ENCODE measurements around the gene KRTAP6-3. TPM values are rescaled to one million over a fixed set of nuclear protein-coding genes. Genes with fewer than 3 reads are reported as not detected.

KRTAP6-3 gene
- total RNA-seq, 1 donor from 2014 or later = not detected

- H3K27me3 ChIP-seq (ENCODE audit: control insufficient read depth, insufficient read depth, low read length) = no peaks in the 10 kb centered on the region
- TF ChIP-seq CTCF (IDR thresholded peaks at IDR 0.05; ENCODE audit: insufficient read depth, low read length, severe bottlenecking) = no peak
- no peak for FAIRE-seq
- H3K36me3 ChIP-seq (ENCODE audit: control insufficient read depth, insufficient read depth, low read length) = no peaks in the 10 kb centered on the region
- DNase-seq (ENCODE audit: low read depth) = no peak
- no peak within 1 kb of the TSS for H3K4me3 ChIP-seq (ENCODE audit: low read depth, low read length)
Observed at GRCh38 chr21:30590297-30590696, 1.9 kb upstream of the KRTAP6-3 start, which contains the start of gene KRTAP22-2. Gene KRTAP22-2, minus strand, starts transcription at chr21:30590397.

GRCh38 chr21:30598802-30599201, 6.6 kb downstream of the KRTAP6-3 start, which contains the start of gene KRTAP6-2:
Gene KRTAP6-2, minus strand, starts transcription at chr21:30598902. Its CDS starts 28 bp downstream, at chr21:30598874.
- Histone ChIP-seq H3K36me3 (ENCODE audit: control insufficient read depth, insufficient read depth, low read length) (no peaks in the 10 kb centered on the region), H3K27me3 (ENCODE audit: control insufficient read depth, insufficient read depth, low read length) (no peaks in the 10 kb centered on the region), H3K4me3 (ENCODE audit: low read depth, low read length) (no peak within 1 kb of the TSS)
- TF ChIP-seq CTCF (IDR thresholded peaks at IDR 0.05; ENCODE audit: insufficient read depth, low read length, severe bottlenecking) = no peak
- FAIRE-seq (no peak), DNase-seq (ENCODE audit: low read depth) (no peak)

DNA sequence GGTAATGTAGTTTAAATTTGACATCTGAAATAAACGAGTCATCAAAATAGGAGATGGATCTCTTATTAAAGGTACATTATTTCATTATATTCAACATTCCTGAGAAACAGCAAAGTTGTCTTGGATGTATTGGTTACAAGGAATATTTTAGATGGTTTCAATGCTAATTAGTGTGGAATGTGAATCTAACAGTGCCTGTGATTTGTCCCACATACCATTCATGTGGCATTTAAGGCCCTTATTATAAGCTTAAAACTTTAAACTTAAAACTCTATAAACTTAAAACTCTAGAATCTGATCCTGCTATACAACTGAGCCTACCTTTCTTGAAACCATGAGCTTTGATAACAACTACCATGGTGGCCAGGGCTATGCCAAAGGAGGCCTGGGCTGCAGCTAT, 8.5 kb downstream of the KRTAP6-3 start, which contains the start of gene KRTAP22-1:
Gene KRTAP22-1 (plus strand): TSS at position 301 of the 400 bp plus-strand sequence.
- TF ChIP-seq CTCF (IDR thresholded peaks at IDR 0.05; ENCODE audit: insufficient read depth, low read length, severe bottlenecking) = no peak
- H3K27me3 ChIP-seq (ENCODE audit: control insufficient read depth, insufficient read depth, low read length) = no peaks in the 10 kb centered on the region
- no peak within 1 kb of the TSS for H3K4me3 ChIP-seq (ENCODE audit: low read depth, low read length)
- no peaks in the 10 kb centered on the region for H3K36me3 ChIP-seq (ENCODE audit: control insufficient read depth, insufficient read depth, low read length)
- DNase-seq (ENCODE audit: low read depth) = no peak
- FAIRE-seq = no peak

- no peak for FAIRE-seq
- Histone ChIP-seq H3K27me3 (ENCODE audit: control insufficient read depth, insufficient read depth, low read length) (no peaks in the 10 kb centered on the region), H3K36me3 (ENCODE audit: control insufficient read depth, insufficient read depth, low read length) (no peaks in the 10 kb centered on the region), H3K4me3 (ENCODE audit: low read depth, low read length) (no peak overlapping the region)
- DNase-seq (ENCODE audit: low read depth) = no peak
- no peak for TF ChIP-seq CTCF (IDR thresholded peaks at IDR 0.05; ENCODE audit: insufficient read depth, low read length, severe bottlenecking)
Observed at GRCh38 chr21:30605968-30606367, 13.7 kb downstream of the KRTAP6-3 start.

GRCh38 chr21:30612132-30612531, 19.9 kb downstream of the KRTAP6-3 start:
- H3K27me3 ChIP-seq (ENCODE audit: control insufficient read depth, insufficient read depth, low read length) = no peaks in the 10 kb centered on the region
- DNase-seq (ENCODE audit: low read depth) (no peak), FAIRE-seq (no peak)

More at GRCh38 chr21:30612132-30612531, 19.9 kb downstream of the KRTAP6-3 start:
- no peak for TF ChIP-seq CTCF (IDR thresholded peaks at IDR 0.05; ENCODE audit: insufficient read depth, low read length, severe bottlenecking)
- Histone ChIP-seq H3K36me3 (ENCODE audit: control insufficient read depth, insufficient read depth, low read length) (no peaks in the 10 kb centered on the region), H3K4me3 (ENCODE audit: low read depth, low read length) (no peak overlapping the region)
